HFFc6 (cell line): ENCODE measurements around the gene TJP3. TPM values are rescaled to one million over a fixed set of nuclear protein-coding genes. Genes with fewer than 3 reads are reported as not detected.
A peak's percentile ranks its signal among the peaks of the same experiment; 100 is the strongest.

Experiments used
- DNase-seq: peaks from one replicate; pipeline ENCODE4 v3.0.0-alpha.2; 2018
- H3K27ac Mint-ChIP-seq: 2 replicates; pipeline ENCODE4 v1.8.0; 2020; ENCODE audit warnings: mild to moderate bottlenecking, mixed read lengths
- H3K27me3 Mint-ChIP-seq: 2 replicates; pipeline ENCODE4 v1.8.0; 2021; ENCODE audit warnings: mild to moderate bottlenecking, moderate library complexity, mixed read lengths; ENCODE audit not compliant: insufficient read depth
- H3K36me3 Mint-ChIP-seq: 2 replicates; pipeline ENCODE4 v1.8.0; 2021; ENCODE audit warnings: low read depth, mixed read lengths
- H3K4me1 Mint-ChIP-seq: 2 replicates; pipeline ENCODE4 v1.8.0; 2020; ENCODE audit warnings: low read depth, mixed read lengths
- H3K4me3 Mint-ChIP-seq: 2 replicates; pipeline ENCODE4 v1.8.0; 2020; ENCODE audit warnings: mild to moderate bottlenecking, moderate library complexity, mixed read lengths
- H3K9me3 Mint-ChIP-seq: 2 replicates; pipeline ENCODE4 v1.8.0; 2020; ENCODE audit warnings: mild to moderate bottlenecking, mixed read lengths
- CTCF ChIP-seq: fragments of 200-600 bp; sonication (generic); IDR thresholded peaks from 2 replicates; pipeline ENCODE4 v1.5.0; 2021; ENCODE audit warnings: antibody characterized with exemption, mild to moderate bottlenecking
- total RNA-seq, 6 experiments: library from RNA; stranded (reverse); fragmentation: NEBNext Ultra II Directional; extraction: Animal tissue kit (Norgen Biotek cat#: 25700); gene quantifications; 2 replicates in 1 of 6; 3 replicates in 5 of 6; pipeline ENCODE4 v1.2.3, GENCODE V29; 2021

TJP3 gene
- total RNA-seq, 6 experiments from 2014 or later, result not detected

- no peak overlapping the region for H3K4me3 Mint-ChIP-seq
- no peaks in the 10 kb centered on the region for H3K27me3 Mint-ChIP-seq
These were observed 12.1 kb upstream of the TJP3 start for GRCh38 chr19:3695986-3696659.

GRCh38 chr19:3696660-3696995 lies 11.6 kb upstream of the TJP3 start:
- TF ChIP-seq CTCF, result no peak
- no peak for DNase-seq
- peaks cover 1% of the 10 kb centered on the region; the same call in 1 of the 2 replicates for H3K36me3 Mint-ChIP-seq
- H3K27ac Mint-ChIP-seq, result no peak overlapping the region; the same call in 1 of the 2 replicates
- no peaks in the 10 kb centered on the region for H3K27me3 Mint-ChIP-seq
- H3K9me3 Mint-ChIP-seq, result no peaks in the 10 kb centered on the region
- H3K4me1 Mint-ChIP-seq, result peaks cover 12% of the 10 kb centered on the region
- H3K4me3 Mint-ChIP-seq, result no peak overlapping the region

More at GRCh38 chr19:3695986-3696659, 12.1 kb upstream of the TJP3 start:
- no peaks in the 10 kb centered on the region for H3K9me3 Mint-ChIP-seq
- no peak for TF ChIP-seq CTCF
- H3K27ac Mint-ChIP-seq, result no peak overlapping the region
- DNase-seq, result no peak
- H3K4me1 Mint-ChIP-seq, result peaks cover 12% of the 10 kb centered on the region
- H3K36me3 Mint-ChIP-seq, result peaks cover 6% of the 10 kb centered on the region; the same call in 1 of the 2 replicates

- peaks cover 12% of the 10 kb centered on the region for H3K4me1 Mint-ChIP-seq
- H3K36me3 Mint-ChIP-seq, result no peaks in the 10 kb centered on the region
- no peaks in the 10 kb centered on the region for H3K9me3 Mint-ChIP-seq
- no peak overlapping the region for H3K27ac Mint-ChIP-seq
- no peak overlapping the region for H3K4me3 Mint-ChIP-seq
- TF ChIP-seq CTCF, result no peak
- DNase-seq, result no peak
- no peaks in the 10 kb centered on the region for H3K27me3 Mint-ChIP-seq
These were observed 11.1 kb upstream of the TJP3 start for GRCh38 chr19:3697094-3697493.

GRCh38 chr19:3697671-3698385 lies 10.4 kb upstream of the TJP3 start:
- no peaks in the 10 kb centered on the region for H3K36me3 Mint-ChIP-seq
- H3K27ac Mint-ChIP-seq, result peak overlapping the region; percentile 89; the same call in 1 of the 2 replicates
- H3K4me1 Mint-ChIP-seq, result peaks cover 12% of the 10 kb centered on the region
- no peak for TF ChIP-seq CTCF
- no peaks in the 10 kb centered on the region for H3K9me3 Mint-ChIP-seq
- no peak for DNase-seq
- peak overlapping the region; percentile 98 for H3K4me3 Mint-ChIP-seq
- peaks cover under 1% of the 10 kb centered on the region; the same call in 1 of the 2 replicates for H3K27me3 Mint-ChIP-seq

- peak overlapping the region; percentile 89 for H3K27ac Mint-ChIP-seq
These were observed 9.7 kb upstream of the TJP3 start for GRCh38 chr19:3698386-3698950.

More at GRCh38 chr19:3698386-3698950, 9.7 kb upstream of the TJP3 start:
- H3K4me3 Mint-ChIP-seq, result peak overlapping the region; percentile 98
- H3K9me3 Mint-ChIP-seq, result no peaks in the 10 kb centered on the region
- no peaks in the 10 kb centered on the region for H3K36me3 Mint-ChIP-seq
- TF ChIP-seq CTCF, result no peak
- H3K27me3 Mint-ChIP-seq, result peaks cover 1% of the 10 kb centered on the region; the same call in 1 of the 2 replicates
- DNase-seq, result peak; percentile 19
- peaks cover 12% of the 10 kb centered on the region for H3K4me1 Mint-ChIP-seq
